Measurements from ENCODE around the gene GGPS1. TPM values are rescaled to one million over a fixed set of nuclear protein-coding genes. Genes with fewer than 3 reads are reported as not detected.
"Not testable (repeated sequence)": the region's sequence is repeated elsewhere in the genome, so short reads cannot be mapped to it uniquely, and the experiment has no call there.

GGPS1 gene
- polyA plus RNA-seq, 1 donor from 2014 or later = 63.7 TPM

DNA sequence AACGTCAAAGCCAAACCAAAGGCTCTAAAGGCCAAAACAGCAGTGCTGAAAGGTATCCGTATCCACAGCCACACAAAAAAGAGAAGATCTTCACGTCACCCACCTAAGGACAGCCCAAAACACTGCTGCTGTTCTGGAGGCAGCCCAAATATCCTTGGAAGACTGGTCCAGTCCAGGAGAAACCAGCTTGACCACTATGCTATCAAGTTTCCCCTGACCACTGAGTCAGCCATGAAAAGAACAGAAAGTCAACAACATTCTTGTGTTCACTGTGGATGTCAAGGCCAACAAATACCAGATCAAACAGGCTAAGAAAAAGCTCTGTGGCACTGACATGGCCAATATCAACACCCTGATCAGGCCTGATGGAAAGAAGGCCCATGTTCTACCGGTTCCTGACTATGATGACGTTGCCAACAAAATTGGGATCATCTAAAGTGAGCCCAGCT is 32.4 kb upstream of the GGPS1 start:
- Mint-ChIP-seq H3K4me1 (peaks cover 41 to 47% (median 45%) of the 10 kb centered on the region in 3 donors), H3K36me3 (peaks cover 2% of the 10 kb centered on the region), H3K27me3 (no peaks in the 10 kb centered on the region), H3K9me3 (peaks cover 0 to 5% (median 3%) of the 10 kb centered on the region in 3 donors), H3K27ac (peak overlapping the region in 2 of 3 donors; percentile 46 to 80), H3K4me3 (peak overlapping the region in 1 of 4 donors; percentile 71)

- no peak overlapping the region for H3K27ac Mint-ChIP-seq
- H3K4me3 Mint-ChIP-seq = peak overlapping the region in 1 of 4 donors; percentile 34
- no peaks in the 10 kb centered on the region for H3K27me3 Mint-ChIP-seq
- H3K36me3 Mint-ChIP-seq = no peaks in the 10 kb centered on the region
- H3K4me1 Mint-ChIP-seq = peaks cover 37 to 48% (median 42%) of the 10 kb centered on the region in 3 donors
- peaks cover 0 to 5% (median 3%) of the 10 kb centered on the region in 3 donors for H3K9me3 Mint-ChIP-seq
Measured at GRCh38 chr1:235296729-235297128, 31.6 kb upstream of the GGPS1 start.

DNA sequence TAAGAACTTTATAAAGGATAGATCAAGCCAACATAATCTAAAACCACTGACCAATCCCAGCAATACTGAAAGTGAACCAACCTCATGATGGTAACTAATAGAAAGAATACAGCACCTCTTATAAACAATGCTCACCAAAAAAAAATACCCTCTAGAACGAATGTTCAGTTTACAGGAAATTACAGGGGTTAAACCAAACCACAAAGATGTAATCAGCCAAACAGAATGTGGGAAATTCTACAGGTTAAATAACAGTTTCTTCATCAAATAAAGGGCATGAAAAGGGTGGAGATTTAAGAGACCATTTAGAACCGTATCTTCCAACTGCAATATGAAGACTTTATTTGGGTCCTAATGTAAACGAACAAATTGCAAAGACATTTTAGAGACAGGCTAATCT is 30.8 kb upstream of the GGPS1 start:
- H3K9me3 Mint-ChIP-seq = peaks cover 0 to 5% (median 3%) of the 10 kb centered on the region in 3 donors
- H3K27ac Mint-ChIP-seq = peak overlapping the region in 2 of 3 donors; percentile 14
- H3K4me3 Mint-ChIP-seq = peak overlapping the region in 2 of 4 donors; percentile 38 to 79
- peaks cover 36 to 46% (median 41%) of the 10 kb centered on the region in 3 donors for H3K4me1 Mint-ChIP-seq
- no peaks in the 10 kb centered on the region for H3K36me3 Mint-ChIP-seq
- H3K27me3 Mint-ChIP-seq = no peaks in the 10 kb centered on the region

GRCh38 chr1:235298758-235299157 is 29.6 kb upstream of the GGPS1 start:
- Mint-ChIP-seq H3K36me3 (no peaks in the 10 kb centered on the region), H3K9me3 (peaks cover 0 to 5% (median 3%) of the 10 kb centered on the region in 3 donors), H3K27ac (peak overlapping the region in 1 of 3 donors; percentile 13), H3K27me3 (no peaks in the 10 kb centered on the region), H3K4me3 (peak overlapping the region in 2 of 4 donors; percentile 20 to 36), H3K4me1 (peaks cover 35 to 39% (median 39%) of the 10 kb centered on the region in 3 donors)

GRCh38 chr1:235299169-235299858 is 29.1 kb upstream of the GGPS1 start:
- Mint-ChIP-seq H3K4me3 (peak overlapping the region in 2 of 4 donors; percentile 61), H3K9me3 (peaks cover 0 to 5% (median 3%) of the 10 kb centered on the region in 3 donors), H3K4me1 (peaks cover 36 to 44% (median 38%) of the 10 kb centered on the region in 3 donors), H3K27ac (peak overlapping the region in 1 of 3 donors; percentile 13), H3K36me3 (no peaks in the 10 kb centered on the region), H3K27me3 (no peaks in the 10 kb centered on the region)

GRCh38 chr1:235302143-235302542 is 26.2 kb upstream of the GGPS1 start:
- H3K36me3 Mint-ChIP-seq = no peaks in the 10 kb centered on the region
- no peak overlapping the region for H3K27ac Mint-ChIP-seq
- no peaks in the 10 kb centered on the region for H3K9me3 Mint-ChIP-seq
- H3K4me1 Mint-ChIP-seq = peaks cover 41 to 56% (median 50%) of the 10 kb centered on the region in 3 donors
- no peaks in the 10 kb centered on the region for H3K27me3 Mint-ChIP-seq
- no peak overlapping the region for H3K4me3 Mint-ChIP-seq

GRCh38 chr1:235304549-235305451 is 23.6 kb upstream of the GGPS1 start:
- Mint-ChIP-seq H3K9me3 (no peaks in the 10 kb centered on the region), H3K27me3 (no peaks in the 10 kb centered on the region), H3K27ac (peak overlapping the region; percentile 36 to 87 (median 41)), H3K4me1 (peaks cover 27 to 39% (median 35%) of the 10 kb centered on the region in 3 donors), H3K36me3 (no peaks in the 10 kb centered on the region), H3K4me3 (peak overlapping the region in 3 of 4 donors; percentile 10 to 59 (median 58))

GRCh38 chr1:235307158-235308124 is 20.9 kb upstream of the GGPS1 start:
- Mint-ChIP-seq H3K27me3 (no peaks in the 10 kb centered on the region), H3K9me3 (no peaks in the 10 kb centered on the region), H3K4me3 (peak overlapping the region in 1 of 4 donors; percentile 43), H3K27ac (no peak overlapping the region), H3K36me3 (peaks cover under 1% of the 10 kb centered on the region), H3K4me1 (peaks cover 20 to 38% (median 33%) of the 10 kb centered on the region in 3 donors)

DNA sequence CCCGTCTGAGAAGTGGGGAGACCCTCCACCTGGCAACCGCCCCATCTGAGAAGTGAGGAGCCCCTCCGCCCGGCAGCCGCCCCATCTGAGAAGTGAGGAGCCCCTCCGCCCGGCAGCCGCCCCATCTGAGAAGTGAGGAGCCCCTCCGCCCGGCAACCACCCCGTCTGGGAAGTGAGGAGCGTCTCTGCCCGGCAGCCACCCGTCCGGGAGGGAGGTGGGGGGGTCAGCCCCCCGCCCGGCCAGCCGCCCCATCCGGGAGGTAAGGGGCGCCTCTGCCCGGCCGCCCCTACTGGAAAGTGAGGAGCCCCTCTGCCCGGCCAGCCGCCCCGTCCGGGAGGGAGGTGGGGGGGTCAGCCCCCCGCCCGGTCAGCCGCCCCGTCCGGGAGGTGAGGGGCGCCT is 19.2 kb upstream of the GGPS1 start:
- H3K27ac Mint-ChIP-seq, H3K4me3 Mint-ChIP-seq, H3K36me3 Mint-ChIP-seq, H3K27me3 Mint-ChIP-seq, H3K9me3 Mint-ChIP-seq: not testable (repeated sequence)
- H3K4me1 Mint-ChIP-seq = peaks cover 34 to 39% (median 34%) of the 10 kb centered on the region in 3 donors

DNA sequence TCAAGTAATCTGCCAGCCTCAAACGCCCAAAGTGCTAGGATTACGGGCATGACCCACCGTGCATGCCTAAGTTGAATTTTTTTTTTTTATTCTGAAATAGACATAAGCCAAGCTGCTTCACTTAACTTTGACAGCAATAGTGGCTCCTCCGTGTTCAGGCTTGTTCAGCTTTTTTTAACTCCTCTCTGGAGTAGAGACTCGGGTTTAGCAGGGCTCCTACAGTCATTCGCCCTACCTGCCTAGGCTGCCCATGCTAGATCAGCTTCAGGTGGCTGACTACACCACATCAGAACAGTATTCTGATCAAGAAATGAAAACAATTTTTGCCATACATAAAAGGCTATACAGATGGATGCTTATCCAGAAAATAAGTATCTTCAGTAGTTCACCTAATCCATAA is 15.1 kb upstream of the GGPS1 start:
- H3K4me1 Mint-ChIP-seq = peaks cover 27 to 35% (median 28%) of the 10 kb centered on the region in 3 donors
- peaks cover 2% of the 10 kb centered on the region for H3K36me3 Mint-ChIP-seq
- H3K27me3 Mint-ChIP-seq = no peaks in the 10 kb centered on the region
- peak overlapping the region in 1 of 3 donors; percentile 47 for H3K27ac Mint-ChIP-seq
- H3K4me3 Mint-ChIP-seq = peak overlapping the region in 2 of 4 donors; percentile 29 to 65
- H3K9me3 Mint-ChIP-seq = no peaks in the 10 kb centered on the region

GRCh38 chr1:235313931-235314678 is 14.3 kb upstream of the GGPS1 start:
- Mint-ChIP-seq H3K36me3 (peaks cover 2% of the 10 kb centered on the region), H3K4me3 (peak overlapping the region in 2 of 4 donors; percentile 29 to 86), H3K4me1 (peaks cover 31 to 41% (median 34%) of the 10 kb centered on the region in 3 donors), H3K27ac (peak overlapping the region in 2 of 3 donors; percentile 33 to 55), H3K9me3 (no peaks in the 10 kb centered on the region), H3K27me3 (no peaks in the 10 kb centered on the region)

DNA sequence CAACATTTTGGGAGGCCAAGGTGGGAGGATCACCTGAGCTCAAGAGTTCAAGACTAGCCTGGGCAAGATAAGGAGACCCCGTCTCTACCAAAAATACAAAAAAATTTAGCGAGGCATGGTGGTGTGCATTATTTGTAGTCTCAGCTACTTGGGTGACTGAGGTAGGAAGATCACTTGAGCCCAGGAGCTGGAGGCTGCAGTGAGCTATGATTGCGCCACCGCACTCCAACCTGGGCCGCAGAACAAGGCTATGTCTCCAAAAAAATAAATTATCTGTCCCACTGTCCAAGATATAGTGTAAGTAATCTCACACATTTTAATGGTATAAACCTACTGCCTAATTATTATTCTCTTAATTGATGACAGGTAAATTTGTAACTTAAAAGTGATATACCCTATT is 13.2 kb upstream of the GGPS1 start:
- Mint-ChIP-seq H3K36me3 (peaks cover 2% of the 10 kb centered on the region), H3K27ac (no peak overlapping the region), H3K27me3 (no peaks in the 10 kb centered on the region), H3K4me3 (no peak overlapping the region), H3K4me1 (peaks cover 31 to 41% (median 35%) of the 10 kb centered on the region in 3 donors), H3K9me3 (no peaks in the 10 kb centered on the region)

- no peaks in the 10 kb centered on the region for H3K27me3 Mint-ChIP-seq
- H3K4me3 Mint-ChIP-seq = no peak overlapping the region
- H3K4me1 Mint-ChIP-seq = peaks cover 35 to 46% (median 41%) of the 10 kb centered on the region in 3 donors
- H3K9me3 Mint-ChIP-seq = no peaks in the 10 kb centered on the region
- no peak overlapping the region for H3K27ac Mint-ChIP-seq
- H3K36me3 Mint-ChIP-seq = peaks cover 2% of the 10 kb centered on the region
Measured at GRCh38 chr1:235315735-235316134, 12.6 kb upstream of the GGPS1 start.

Measured in IgD-negative memory B cell (primary cell).